Measurements from ENCODE around the gene FBF1. TPM values are rescaled to one million over a fixed set of nuclear protein-coding genes. Genes with fewer than 3 reads are reported as not detected.
A peak's percentile ranks its signal among the peaks of the same experiment; 100 is the strongest.

FBF1 gene
- total and polyA plus RNA-seq, 2 of the 8 experiments (the other 6 are each of a cell fraction or from before 2014, with no cell fraction given) = 8.1 to 13.1 TPM

DNA sequence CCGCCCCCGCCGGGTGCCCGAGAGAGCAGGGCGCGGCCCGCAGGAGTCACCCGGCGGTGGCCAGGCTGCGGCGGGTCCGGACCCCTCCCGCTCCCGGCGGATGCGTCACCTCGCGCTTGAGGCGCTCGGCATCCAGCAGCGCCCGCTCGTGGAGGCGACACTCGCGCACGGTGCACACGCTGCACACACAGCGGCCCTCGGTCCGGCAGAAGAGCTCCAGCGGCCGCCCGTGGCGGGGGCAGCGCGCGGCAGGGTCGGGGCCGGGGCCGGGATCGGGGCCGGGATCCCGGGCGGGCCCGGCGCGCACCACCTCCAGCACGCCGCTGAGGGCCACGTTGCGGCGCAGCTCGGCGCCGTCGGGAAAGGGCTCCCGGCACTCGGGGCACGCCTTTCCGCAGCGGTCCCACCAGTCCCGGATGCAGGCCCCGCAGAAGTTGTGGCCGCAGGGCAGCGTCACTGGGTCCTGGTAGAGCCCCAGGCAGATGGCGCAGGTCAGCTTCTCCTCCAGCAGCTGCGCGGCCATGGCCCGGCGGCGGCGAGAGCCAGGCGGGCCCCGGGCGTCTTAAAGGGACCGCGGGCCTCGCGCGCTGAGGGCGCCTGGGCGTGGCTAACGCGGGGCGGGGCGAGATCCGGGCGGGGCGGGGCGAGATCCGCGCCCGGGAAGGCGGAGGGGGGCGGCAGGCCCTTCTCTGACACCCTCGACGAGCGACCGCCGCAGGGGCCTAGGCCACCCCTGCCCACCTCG, 44.3 kb downstream of the FBF1 start, which contains the start of gene TRIM65 (continued):
- TF ChIP-seq, protein P1, sequence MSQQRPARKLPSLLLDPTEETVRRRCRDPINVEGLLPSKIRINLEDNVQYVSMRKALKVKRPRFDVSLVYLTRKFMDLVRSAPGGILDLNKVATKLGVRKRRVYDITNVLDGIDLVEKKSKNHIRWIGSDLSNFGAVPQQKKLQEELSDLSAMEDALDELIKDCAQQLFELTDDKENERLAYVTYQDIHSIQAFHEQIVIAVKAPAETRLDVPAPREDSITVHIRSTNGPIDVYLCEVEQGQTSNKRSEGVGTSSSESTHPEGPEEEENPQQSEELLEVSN (IDR thresholded peaks at IDR 0.05) = no peak
- TF ChIP-seq YY1 (IDR thresholded peaks at IDR 0.05; ENCODE audit: low read depth, low read length) (peak; percentile 53; the same call in 1 of the 2 replicates), RBBP5 (IDR thresholded peaks at IDR 0.05; ENCODE audit: borderline replicate concordance, low read depth, low read length) (peak; percentile 59; the same call in 1 of the 2 replicates), TBP (IDR thresholded peaks at IDR 0.05; ENCODE audit: low read depth, low read length) (peak; percentile 45; the same call in 1 of the 2 replicates), HDAC6 (IDR thresholded peaks at IDR 0.05; ENCODE audit: low read depth, low read length) (no peak), SP1 (IDR thresholded peaks at IDR 0.05; ENCODE audit: low read depth, low read length) (no peak), NANOG (IDR thresholded peaks at IDR 0.05; ENCODE audit: insufficient read depth, low read depth, low read length, poor library complexity, severe bottlenecking) (no peak), EP300 (IDR thresholded peaks at IDR 0.05; ENCODE audit: borderline replicate concordance in 1 of 2, low read depth in 2 of 2, low read length in 2 of 2) (no peak), TCF12 (IDR thresholded peaks at IDR 0.05; ENCODE audit: low read depth, low read length) (no peak), POU5F1 (IDR thresholded peaks at IDR 0.05; ENCODE audit: low read depth, low read length) (no peak), SRF (IDR thresholded peaks at IDR 0.05; ENCODE audit: low read depth, low read length) (no peak), BRCA1 (IDR thresholded peaks at IDR 0.05; ENCODE audit: low read depth, low read length) (no peak), POLR2AphosphoS5 (IDR thresholded peaks at IDR 0.05; ENCODE audit: low read depth, low read length) (peak; percentile 59; the same call in 1 of the 2 replicates), CBX5 (IDR thresholded peaks at IDR 0.05; ENCODE audit: low read depth, low read length) (no peak), ASH2L (IDR thresholded peaks at IDR 0.05; ENCODE audit: low read length) (peak; percentile 45)
